Measurements from ENCODE around the gene EFL1.

- TF ChIP-seq ZNF274 (IDR thresholded peaks at IDR 0.05; ENCODE audit: low read depth, low read length): no peak
- TF ChIP-seq YY1 (IDR thresholded peaks at IDR 0.05; ENCODE audit: insufficient read depth, insufficient read length): no peak
- no peak for TF ChIP-seq SUZ12 (IDR thresholded peaks at IDR 0.05; ENCODE audit: extremely low read depth, insufficient read depth, insufficient read length)
Measured at GRCh38 chr15:82184776-82185175, 77.8 kb downstream of the EFL1 start.

All from NT2/D1 (cell line).